GM23338 (cell line): ENCODE measurements around the gene SFMBT2.

Experiments used
- CREB1 ChIP-seq: fragments of 250-450 bp; sonication (Bioruptor Pico); IDR thresholded peaks from 2 replicates; pipeline ENCODE4 v1.5.0; 2020; ENCODE audit warnings: low read depth, mild to moderate bottlenecking, moderate library complexity
- EZH2 ChIP-seq: fragments of 200-600 bp; sonication (generic); IDR thresholded peaks from one replicate; pipeline ENCODE4 v1.8.0; 2017; ENCODE audit warnings: antibody characterized with exemption, mild to moderate bottlenecking, low read depth; ENCODE audit not compliant: unreplicated experiment
- EZH2phosphoT487 ChIP-seq: fragments of 200-600 bp; sonication (generic); IDR thresholded peaks from one replicate; pipeline ENCODE4 v1.8.1; 2018; ENCODE audit warnings: antibody characterized with exemption; ENCODE audit not compliant: unreplicated experiment
- JUNB ChIP-seq: IDR thresholded peaks from one replicate; pipeline ENCODE4 v1.6.1; 2016; ENCODE audit warnings: antibody characterized with exemption; ENCODE audit not compliant: unreplicated experiment
- NANOG ChIP-seq: IDR thresholded peaks from 2 replicates; pipeline ENCODE4 v1.6.1; 2016; ENCODE audit warnings: antibody characterized with exemption, borderline replicate concordance
- POLR2AphosphoS5 ChIP-seq: IDR thresholded peaks from 2 replicates; pipeline ENCODE4 v1.6.1; 2016; ENCODE audit warnings: antibody characterized with exemption, low read depth
- STAT1 ChIP-seq: IDR thresholded peaks from one replicate; pipeline ENCODE4 v1.6.1; 2016; ENCODE audit warnings: antibody characterized with exemption; ENCODE audit not compliant: unreplicated experiment
- TF ChIP-seq, protein P1 (sequence below), 2 experiments: fragments of 200-600 bp in 1 of 2; sonication (generic) in 1 of 2; conservative IDR thresholded peaks; 2 replicates each; pipeline versions ENCODE4 v1.5.1 to v1.6.1; 2016 to 2017; ENCODE audit warnings: antibody characterized with exemption in 2 of 2, low read depth in 2 of 2, mild to moderate bottlenecking in 2 of 2, moderate library complexity in 1 of 2
- TF ChIP-seq, protein P2 (sequence below): IDR thresholded peaks from one replicate; pipeline ENCODE4 v1.6.1; 2018; ENCODE audit warnings: antibody characterized with exemption; ENCODE audit not compliant: unreplicated experiment

DNA sequence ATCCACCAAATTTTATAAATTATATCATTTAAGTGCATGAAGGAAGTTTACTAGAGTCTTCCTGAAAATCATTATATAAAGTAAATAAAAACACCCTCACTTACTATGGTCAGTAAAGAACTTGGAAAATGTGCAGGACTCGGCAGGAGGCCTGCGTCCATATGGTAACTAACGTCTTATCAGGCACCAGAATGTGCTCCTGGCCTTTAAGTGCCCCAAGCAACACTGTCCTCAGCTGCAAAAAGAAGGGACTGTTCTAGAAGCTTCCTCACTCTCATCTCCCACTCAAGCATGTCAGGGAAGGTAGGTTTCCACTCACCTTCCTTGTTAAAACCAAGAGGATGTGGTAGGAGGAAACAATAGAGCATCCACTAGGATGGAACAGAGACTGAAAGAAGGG is 11.3 kb downstream of the SFMBT2 start:
- TF ChIP-seq, protein P1, sequence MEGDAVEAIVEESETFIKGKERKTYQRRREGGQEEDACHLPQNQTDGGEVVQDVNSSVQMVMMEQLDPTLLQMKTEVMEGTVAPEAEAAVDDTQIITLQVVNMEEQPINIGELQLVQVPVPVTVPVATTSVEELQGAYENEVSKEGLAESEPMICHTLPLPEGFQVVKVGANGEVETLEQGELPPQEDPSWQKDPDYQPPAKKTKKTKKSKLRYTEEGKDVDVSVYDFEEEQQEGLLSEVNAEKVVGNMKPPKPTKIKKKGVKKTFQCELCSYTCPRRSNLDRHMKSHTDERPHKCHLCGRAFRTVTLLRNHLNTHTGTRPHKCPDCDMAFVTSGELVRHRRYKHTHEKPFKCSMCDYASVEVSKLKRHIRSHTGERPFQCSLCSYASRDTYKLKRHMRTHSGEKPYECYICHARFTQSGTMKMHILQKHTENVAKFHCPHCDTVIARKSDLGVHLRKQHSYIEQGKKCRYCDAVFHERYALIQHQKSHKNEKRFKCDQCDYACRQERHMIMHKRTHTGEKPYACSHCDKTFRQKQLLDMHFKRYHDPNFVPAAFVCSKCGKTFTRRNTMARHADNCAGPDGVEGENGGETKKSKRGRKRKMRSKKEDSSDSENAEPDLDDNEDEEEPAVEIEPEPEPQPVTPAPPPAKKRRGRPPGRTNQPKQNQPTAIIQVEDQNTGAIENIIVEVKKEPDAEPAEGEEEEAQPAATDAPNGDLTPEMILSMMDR (conservative IDR thresholded peaks at IDR 0.05; ENCODE audit: low read depth in 2 of 2): no peak
- TF ChIP-seq STAT1 (no peak), POLR2AphosphoS5 (no peak), JUNB (no peak), EZH2phosphoT487 (no peak), EZH2 (no peak), CREB1 (no peak), NANOG (no peak)
- TF ChIP-seq, protein P2, sequence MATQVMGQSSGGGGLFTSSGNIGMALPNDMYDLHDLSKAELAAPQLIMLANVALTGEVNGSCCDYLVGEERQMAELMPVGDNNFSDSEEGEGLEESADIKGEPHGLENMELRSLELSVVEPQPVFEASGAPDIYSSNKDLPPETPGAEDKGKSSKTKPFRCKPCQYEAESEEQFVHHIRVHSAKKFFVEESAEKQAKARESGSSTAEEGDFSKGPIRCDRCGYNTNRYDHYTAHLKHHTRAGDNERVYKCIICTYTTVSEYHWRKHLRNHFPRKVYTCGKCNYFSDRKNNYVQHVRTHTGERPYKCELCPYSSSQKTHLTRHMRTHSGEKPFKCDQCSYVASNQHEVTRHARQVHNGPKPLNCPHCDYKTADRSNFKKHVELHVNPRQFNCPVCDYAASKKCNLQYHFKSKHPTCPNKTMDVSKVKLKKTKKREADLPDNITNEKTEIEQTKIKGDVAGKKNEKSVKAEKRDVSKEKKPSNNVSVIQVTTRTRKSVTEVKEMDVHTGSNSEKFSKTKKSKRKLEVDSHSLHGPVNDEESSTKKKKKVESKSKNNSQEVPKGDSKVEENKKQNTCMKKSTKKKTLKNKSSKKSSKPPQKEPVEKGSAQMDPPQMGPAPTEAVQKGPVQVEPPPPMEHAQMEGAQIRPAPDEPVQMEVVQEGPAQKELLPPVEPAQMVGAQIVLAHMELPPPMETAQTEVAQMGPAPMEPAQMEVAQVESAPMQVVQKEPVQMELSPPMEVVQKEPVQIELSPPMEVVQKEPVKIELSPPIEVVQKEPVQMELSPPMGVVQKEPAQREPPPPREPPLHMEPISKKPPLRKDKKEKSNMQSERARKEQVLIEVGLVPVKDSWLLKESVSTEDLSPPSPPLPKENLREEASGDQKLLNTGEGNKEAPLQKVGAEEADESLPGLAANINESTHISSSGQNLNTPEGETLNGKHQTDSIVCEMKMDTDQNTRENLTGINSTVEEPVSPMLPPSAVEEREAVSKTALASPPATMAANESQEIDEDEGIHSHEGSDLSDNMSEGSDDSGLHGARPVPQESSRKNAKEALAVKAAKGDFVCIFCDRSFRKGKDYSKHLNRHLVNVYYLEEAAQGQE: no peak
